GM12875 (cell line): ENCODE measurements around the gene ZNF501.

Experiments used
- H3K4me3 ChIP-seq: one replicate; pipeline ENCODE4 v1.5.1; 2011; ENCODE audit warnings: low read depth, low read length, control low read depth
- CTCF ChIP-seq: IDR thresholded peaks from 2 replicates; pipeline ENCODE4 v1.5.1; 2011; ENCODE audit warnings: low read depth, mild to moderate bottlenecking, control low read depth, inconsistent platforms, low read length, moderate library complexity, borderline replicate concordance; ENCODE audit not compliant: insufficient read depth

The ZNF501 gene

GRCh38 chr3:44729384-44729910 lies at the start of gene ZNF501:
Gene ZNF501, plus strand, starts transcription at chr3:44729635. Its CDS starts 4,787 bp downstream, at chr3:44734422.
- H3K4me3 ChIP-seq, result peak within 1 kb of the TSS; percentile 56
- TF ChIP-seq CTCF, result no peak

DNA sequence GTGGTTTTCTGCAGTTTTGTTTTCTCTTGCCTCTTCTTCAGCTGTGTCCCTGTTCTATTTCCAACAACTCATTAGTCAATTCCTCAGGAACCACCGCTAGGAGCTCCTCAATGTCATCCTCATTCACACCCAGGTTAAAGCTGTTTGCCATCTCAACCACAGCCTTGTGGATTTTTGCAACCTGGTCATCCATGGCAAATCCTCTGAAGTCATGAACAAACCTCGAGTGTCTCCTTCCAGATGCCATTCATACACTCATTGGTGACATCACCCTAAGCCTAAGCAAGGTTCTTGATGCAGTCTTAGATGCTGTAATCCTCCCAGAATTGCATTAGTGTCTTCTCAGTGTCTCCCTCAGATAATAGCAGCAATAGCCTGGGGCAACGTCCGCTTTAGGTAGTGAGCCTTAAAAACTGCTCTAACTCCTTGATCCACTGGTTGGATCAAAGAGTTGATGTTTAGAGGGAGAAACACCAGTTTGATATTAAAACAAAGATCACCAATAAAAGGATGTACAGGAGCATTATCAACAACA lies 48.4 kb upstream of the ZNF501 start:
- no peak for TF ChIP-seq CTCF
- H3K4me3 ChIP-seq, result no peak overlapping the region

GRCh38 chr3:44682182-44682896 lies 47.1 kb upstream of the ZNF501 start:
- TF ChIP-seq CTCF, result no peak
- H3K4me3 ChIP-seq, result no peak overlapping the region

DNA sequence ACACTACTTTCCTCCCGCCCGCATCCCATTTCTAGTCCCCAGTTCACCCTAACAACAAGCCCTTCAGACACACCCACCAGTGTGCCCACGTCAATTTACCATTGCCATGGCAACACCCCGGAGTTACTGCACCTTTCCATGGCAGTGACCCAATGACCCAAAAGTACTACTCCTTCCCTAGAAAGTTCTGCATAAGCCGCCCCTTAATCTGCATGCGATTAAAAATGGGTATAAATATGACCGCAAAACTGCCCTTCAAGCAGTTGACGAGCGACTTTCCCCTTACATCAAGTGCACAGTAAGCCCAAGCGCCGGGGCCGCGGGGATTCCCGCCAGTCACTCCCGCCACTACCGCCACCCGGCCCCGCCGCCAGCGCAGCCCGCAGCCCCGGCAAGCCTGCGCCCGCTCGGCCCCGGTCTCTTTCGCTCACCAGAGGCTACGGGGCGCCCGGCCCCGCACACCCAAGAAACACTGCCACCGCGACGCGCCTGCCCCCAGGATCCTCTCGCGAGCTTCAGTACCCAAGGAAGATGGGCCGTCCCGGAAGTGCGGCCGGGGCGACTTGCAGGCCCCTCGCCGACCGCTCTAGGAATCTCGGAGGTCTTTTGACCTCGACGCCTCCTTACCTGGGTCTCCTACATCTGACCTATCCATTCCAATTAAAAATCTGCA lies 44.2 kb upstream of the ZNF501 start:
- TF ChIP-seq CTCF, result no peak
- H3K4me3 ChIP-seq, result no peak overlapping the region

- H3K4me3 ChIP-seq, result no peak overlapping the region
- TF ChIP-seq CTCF, result no peak
These were observed 41.5 kb upstream of the ZNF501 start for GRCh38 chr3:44687898-44688297.

GRCh38 chr3:44712455-44713075 lies 16.9 kb upstream of the ZNF501 start, which contains the start of gene ZNF502:
Gene ZNF502, plus strand, starts transcription at chr3:44712660. Its CDS starts 7,602 bp downstream, at chr3:44720262.
- no peak for TF ChIP-seq CTCF
- H3K4me3 ChIP-seq, result peak within 1 kb of the TSS; percentile 64
